ENCODE data around the gene HS6ST1.

Gene HS6ST1

DNA sequence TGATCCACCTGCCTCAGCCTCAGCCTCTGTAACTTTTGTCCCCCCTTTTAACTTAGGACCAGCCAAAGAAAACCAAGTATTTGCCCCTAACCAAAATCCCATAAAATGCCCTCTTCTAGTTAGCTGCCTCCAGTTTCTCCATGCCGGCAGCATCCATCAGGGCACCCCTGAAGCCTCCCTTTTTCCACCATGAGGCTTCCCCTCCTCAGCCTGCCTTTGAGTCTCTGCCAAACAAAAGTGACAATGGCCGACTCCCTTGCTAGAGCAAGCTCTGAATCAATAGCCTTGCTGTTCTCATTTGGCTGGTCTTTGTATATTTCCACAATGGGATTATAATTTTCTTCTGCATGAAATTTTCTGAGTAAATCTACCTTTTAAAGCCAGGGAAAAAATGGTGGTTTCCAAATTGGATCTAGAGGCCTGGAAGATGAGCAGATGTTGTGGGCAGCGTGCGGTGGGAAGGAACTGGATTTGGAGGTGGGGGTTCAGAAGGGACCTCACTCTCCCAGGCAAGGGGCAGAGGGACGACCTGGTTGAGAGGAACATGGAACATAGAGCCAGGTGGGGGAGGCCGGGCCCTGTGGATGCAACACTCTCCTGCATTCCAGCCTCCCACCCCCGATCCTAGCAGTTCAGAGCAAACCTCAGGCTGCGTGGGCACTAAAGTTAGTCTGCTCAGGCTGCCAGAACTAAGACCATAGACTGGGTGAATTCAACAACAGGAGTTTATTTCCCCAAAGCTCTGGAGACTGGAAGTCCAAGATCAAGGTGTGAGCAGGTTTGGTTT is 80.6 kb downstream of the HS6ST1 start:
- no peak for DNase-seq (ENCODE audit: low read depth, low spot score)

DNA sequence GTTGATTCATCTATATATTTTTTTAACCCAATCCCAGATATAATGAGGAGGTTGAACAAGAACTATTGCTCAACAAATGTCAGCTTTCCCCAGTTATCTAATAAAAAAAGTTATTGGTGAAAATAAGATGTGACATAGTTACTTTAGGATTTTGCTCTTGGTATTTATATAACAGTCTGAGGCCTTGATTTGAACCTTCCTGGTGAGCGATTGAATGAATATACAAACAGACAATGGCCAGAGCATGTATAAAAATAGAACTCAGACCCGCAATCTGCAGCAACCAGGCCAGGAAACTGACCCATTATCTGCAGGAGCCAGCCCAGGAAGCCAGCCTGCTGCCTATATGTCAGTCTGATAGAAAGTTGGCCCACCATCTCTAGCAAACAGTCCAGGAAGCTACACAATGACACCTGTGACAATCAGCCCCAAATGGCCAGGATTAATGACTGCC is 81.6 kb downstream of the HS6ST1 start:
- DNase-seq (ENCODE audit: low read depth, low spot score) = no peak

DNA sequence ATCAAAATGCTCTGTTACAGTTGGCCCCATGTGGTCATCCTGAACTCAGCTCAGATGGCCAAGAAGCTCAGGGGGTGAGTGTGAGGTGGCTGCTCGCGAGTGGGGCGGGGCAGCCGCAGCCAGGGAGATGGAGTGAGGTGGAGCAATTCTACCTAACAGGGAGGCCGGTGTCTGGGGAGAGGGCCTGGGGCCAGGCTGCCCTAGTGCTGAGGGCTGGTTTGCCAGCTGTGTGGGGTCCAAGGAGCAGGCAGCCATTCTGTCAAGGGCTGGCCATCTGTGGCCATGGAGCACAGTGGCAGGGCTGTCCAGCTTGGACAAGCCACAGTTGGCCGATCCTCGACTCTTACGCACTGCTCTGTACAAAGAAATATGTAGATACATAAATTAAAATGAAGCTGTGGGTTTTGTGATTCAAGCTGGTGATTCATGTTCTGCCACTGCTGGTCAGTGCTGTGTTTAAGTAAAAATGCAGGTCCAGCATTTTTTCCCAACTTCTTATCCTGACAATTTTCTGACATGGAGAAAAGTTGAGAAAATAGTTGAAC is 82.1 kb downstream of the HS6ST1 start:
- DNase-seq (ENCODE audit: low read depth, low spot score) = no peak

DNA sequence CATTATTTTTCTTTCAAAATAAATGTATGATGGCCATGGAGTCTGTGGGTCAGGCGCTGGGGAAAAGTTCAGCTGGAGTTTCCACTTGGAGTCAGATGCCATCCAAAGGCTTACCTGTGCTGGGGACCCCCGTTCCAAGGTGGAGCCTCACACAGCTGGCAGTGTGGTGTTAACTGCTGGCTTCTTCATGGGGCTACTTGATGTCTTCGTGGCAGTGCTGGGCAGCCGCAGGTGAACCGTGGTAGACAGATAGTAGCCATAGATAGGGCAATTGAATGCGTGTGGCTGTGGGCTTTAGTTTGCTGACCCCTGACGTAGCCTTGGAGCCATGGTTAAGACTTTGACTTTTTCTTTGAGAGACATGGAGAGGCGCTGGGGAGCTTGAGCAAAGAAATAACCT is 83.1 kb downstream of the HS6ST1 start:
- no peak for DNase-seq (ENCODE audit: low read depth, low spot score)

DNA sequence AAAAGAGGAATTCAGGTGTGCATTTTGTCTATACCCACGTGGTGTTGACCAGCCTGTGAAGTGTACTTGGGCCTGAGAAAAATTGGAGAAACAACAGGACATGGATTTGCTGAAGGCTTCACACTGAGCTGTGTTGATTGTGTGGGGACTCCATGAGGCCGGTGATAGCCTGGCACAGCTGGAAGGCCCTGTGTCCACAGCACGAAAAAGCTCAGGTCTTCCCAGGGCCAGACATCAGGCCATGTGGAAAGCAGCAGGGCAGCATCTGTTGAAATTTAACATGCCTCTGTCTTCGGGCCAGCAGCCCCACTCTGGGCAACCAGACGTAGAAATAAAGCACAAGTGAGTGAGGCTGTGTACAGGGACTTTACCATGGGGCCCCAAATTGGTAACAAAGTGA is 84.1 kb downstream of the HS6ST1 start:
- no peak for DNase-seq (ENCODE audit: low read depth, low spot score)

DNA sequence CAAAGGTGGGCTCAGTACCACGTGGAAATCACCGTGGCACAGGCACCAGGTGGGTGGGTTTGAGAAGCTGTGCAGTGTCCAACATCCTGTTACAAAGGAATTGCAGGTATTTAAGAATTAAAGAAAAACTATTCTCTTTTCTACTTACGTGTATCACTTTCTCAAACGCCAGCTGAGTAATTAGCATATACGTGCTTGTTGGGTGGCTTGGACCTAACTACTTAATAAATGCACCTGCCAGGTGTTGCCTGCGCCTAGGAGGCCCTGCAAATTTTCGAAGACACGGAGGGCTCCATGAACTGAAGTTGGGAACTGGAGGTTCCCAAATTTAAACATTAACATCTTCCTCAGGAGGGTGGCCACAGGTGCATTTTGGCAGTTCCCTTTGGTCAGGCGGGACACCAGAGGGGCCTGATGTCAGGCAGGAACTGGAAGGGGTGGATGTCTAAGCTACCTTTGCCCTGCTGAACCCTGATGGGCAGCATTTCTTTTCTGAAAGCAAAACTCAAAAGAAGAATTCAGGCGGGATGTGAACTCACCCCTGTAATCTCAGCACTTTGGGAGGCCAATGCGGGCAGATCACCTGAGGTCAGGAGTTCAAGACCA is 84.8 kb downstream of the HS6ST1 start:
- DNase-seq (ENCODE audit: low read depth, low spot score) = no peak

DNA sequence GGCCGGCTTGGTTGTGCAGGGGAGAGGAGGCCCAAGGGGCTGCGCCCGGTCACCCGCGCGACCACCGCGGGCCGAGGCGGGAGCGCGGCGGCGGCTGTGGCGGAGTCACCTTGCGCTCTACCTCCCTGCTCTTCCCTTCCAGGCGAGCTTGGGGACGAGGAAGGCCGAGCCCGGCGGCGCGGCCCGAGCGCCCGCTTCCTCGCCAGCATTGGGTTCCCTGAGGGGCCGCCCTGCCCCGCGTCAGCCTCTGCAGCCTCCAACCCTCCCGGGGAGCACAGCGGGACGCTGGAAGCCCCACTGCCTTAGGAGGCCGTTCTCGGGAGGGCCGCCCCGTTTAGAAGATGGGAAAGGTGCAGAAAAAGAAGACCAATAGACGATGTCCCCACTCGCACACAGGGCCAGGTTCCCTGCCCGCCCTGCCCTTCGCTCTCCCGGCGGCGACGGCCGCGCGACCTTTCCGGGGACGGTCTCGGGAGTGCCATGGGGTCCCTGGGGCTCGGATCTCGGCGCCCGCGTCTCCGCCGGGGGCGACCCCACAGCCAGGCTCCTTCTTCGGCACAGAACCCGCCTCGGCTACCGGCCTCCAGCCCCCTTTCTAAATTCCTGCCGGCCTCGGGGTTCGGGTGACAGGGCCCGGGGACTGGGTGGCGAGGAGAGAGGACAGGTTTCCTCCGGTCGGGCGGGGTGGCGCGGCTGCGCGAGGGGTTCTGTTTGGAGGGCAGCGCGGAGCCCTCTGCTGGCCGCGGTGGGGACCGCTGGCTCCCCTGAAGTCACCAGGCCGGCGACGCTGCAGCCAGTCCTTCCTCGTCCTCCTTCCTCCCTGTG is 85.5 kb downstream of the HS6ST1 start:
- peak; percentile 62 for DNase-seq (ENCODE audit: low read depth, low spot score)

DNA sequence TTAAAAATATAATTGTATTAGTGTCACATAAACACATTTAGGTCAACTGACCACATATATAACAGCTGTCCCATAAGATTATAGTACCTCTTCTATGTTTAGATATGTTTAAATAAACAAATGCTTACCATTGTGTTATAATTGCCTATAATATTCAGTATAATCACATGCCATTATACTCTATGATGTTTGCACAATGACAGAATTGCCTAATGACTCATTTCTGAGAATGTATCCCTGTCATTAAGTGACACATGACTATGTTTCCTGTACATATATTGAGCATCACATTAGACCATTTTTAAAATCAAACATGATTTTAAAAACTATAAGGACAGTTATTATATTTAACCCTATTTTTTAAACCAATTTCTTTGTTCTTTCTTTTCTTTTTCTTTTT is 89.8 kb downstream of the HS6ST1 start:
- DNase-seq (ENCODE audit: low read depth, low spot score) = no peak

DNA sequence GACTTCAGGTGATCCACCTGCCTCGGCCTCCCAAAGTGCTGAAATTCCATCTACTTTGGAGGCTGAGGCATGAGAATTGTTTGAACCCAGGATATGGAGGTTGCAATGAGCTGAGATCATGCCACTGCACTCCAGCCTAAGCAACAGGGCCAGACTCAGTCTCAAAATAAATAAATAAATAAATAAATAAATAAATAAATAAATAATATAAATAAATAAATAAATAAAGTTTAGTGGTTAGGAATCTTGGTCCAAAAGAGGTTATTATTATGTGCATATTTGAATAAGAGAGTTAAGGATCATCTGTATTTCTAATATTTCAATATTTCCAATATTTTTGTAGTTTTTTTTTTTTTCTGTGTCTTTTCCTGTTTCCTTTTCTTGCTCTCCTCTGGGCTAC is 90.8 kb downstream of the HS6ST1 start:
- no peak for DNase-seq (ENCODE audit: low read depth, low spot score)

DNA sequence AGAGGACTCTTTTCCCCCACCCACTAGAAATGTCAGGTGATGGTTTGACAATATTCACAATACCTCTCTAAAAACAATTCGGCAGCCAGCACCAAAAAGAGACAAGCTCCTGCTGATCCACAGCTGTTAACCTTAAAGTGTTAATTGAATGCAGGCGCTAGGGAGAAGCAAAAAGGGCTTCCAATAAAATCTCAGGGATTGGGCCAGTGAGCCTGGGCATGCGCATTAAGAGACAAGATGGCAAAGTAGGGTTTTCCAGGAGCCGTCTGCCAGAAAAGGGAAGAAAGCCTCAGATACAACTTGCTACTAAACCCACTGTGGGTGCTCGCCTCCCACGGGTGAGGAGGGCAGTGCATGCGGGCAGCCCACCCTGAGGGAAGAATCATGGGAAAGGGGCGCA is 98.8 kb downstream of the HS6ST1 start:
- no peak for DNase-seq (ENCODE audit: low read depth, low spot score)

DNA sequence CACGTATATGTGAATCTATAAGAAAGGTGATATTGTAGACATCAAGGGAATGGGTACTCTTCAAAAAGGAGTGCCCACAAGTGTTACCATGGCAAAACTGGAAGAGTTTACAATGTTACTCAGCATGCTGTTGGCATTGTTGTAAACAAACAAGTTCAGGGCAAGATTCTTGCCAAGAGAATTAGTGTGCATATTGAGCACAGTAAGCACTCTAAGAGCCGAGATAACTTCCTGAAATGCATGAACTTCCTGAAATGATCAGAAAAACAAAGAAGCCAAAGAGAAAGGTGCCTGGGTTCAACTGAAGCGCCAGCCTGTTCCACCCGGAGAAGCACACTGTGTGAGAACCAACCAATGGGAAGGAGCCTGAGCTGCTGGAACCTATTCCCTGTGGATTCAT is 101.0 kb downstream of the HS6ST1 start:
- DNase-seq (ENCODE audit: low read depth, low spot score) = no peak

DNA sequence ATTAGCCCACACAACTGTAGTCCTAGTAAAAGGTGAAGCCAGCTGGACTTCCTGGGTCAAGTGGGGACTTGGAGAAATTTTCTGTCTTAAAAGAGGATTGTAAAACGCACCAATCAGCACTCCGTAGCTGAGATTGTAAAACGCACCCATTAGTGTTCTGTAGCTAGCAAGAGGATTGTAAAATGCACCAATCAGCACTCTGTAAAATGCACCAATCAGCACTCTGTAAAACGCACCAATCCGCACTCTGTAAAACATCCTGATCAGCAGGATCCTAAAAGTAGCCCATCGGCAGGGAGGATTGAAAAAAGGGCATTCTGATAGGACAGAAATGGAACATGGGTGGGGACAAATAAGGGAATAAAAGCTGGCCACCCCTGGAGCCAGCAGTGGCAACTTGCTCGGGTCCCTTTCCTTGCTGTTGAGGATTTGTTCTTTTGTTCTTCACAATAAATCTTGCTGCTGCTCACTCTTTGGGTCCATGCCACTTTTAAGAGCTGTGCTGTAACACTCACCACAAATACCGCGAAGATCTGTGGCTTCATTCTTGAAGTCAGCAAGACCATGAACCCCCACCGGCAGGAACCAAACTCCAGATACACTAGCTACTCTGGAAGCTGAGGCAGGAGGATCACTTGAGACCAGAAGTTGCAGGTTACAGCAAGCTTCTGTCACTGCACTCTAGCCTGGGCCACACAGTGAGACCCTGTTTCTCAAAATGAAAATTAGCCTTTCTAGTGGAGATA is 102.6 kb downstream of the HS6ST1 start:
- DNase-seq (ENCODE audit: low read depth, low spot score) = no peak

All from activated CD4-positive, CD25-positive, alpha-beta regulatory T cell treated with anti-CD3 and anti-CD28 coated beads, Interleukin-2, amount 50 U/mL, for 16 hours (primary cell).